Measurements from ENCODE around the gene SPATA13.

SPATA13 gene

DNA sequence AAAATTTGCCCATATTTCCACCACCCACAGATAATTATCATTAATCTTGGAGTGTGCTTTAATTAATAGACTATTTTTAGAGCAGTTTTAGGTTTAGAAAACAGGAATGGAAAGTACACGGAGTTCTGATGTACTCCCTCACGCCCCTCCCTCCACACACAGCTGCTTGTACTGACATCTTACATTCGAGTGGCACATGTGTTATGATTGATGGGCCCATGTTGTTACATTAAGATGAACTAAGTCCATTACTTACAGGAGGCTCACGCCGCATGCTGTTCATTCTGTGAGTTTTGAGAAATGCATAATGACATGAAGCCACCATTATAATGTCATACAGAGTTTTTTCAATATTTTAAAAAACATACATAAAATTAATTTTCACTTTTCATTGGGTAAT lies 1.2 kb upstream of the SPATA13 start:
- Histone ChIP-seq H3K79me2 (ENCODE audit: insufficient read depth, low read length) (no peaks in the 10 kb centered on the region), H3K4me2 (ENCODE audit: low read depth, low read length, poor library complexity, severe bottlenecking) (no peak overlapping the region), H3K27ac (ENCODE audit: low read depth, low read length) (no peak overlapping the region), H3K27me3 (ENCODE audit: low read length) (no peaks in the 10 kb centered on the region), H3F3A (ENCODE audit: insufficient read depth) (no peaks in the 10 kb centered on the region), H3K4me3 (ENCODE audit: insufficient read depth, low read length, poor library complexity, severe bottlenecking) (no peak overlapping the region), H2AFZ (ENCODE audit: low read depth, low read length, severe bottlenecking) (no peak overlapping the region), H3K9me2 (replicated peaks; ENCODE audit: insufficient read depth, low read length) (no peaks in the 10 kb centered on the region), H3K36me3 (ENCODE audit: low read length) (no peaks in the 10 kb centered on the region), H3K9ac (ENCODE audit: low read length) (no peak overlapping the region), H3K9me3 (ENCODE audit: insufficient read depth, low read length) (no peaks in the 10 kb centered on the region), H4K20me1 (ENCODE audit: low read depth, low read length) (no peaks in the 10 kb centered on the region)
- no peak for TF ChIP-seq EZH2phosphoT487 (conservative IDR thresholded peaks at IDR 0.05; ENCODE audit: low read length)
- TF ChIP-seq, protein P1, sequence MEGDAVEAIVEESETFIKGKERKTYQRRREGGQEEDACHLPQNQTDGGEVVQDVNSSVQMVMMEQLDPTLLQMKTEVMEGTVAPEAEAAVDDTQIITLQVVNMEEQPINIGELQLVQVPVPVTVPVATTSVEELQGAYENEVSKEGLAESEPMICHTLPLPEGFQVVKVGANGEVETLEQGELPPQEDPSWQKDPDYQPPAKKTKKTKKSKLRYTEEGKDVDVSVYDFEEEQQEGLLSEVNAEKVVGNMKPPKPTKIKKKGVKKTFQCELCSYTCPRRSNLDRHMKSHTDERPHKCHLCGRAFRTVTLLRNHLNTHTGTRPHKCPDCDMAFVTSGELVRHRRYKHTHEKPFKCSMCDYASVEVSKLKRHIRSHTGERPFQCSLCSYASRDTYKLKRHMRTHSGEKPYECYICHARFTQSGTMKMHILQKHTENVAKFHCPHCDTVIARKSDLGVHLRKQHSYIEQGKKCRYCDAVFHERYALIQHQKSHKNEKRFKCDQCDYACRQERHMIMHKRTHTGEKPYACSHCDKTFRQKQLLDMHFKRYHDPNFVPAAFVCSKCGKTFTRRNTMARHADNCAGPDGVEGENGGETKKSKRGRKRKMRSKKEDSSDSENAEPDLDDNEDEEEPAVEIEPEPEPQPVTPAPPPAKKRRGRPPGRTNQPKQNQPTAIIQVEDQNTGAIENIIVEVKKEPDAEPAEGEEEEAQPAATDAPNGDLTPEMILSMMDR (IDR thresholded peaks at IDR 0.05; ENCODE audit: insufficient read depth, low read length, poor library complexity, severe bottlenecking): no peak

GRCh38 chr13:24161010-24161775 lies 673 bp downstream of the SPATA13 start:
- H3K9me3 ChIP-seq (ENCODE audit: insufficient read depth, low read length): no peaks in the 10 kb centered on the region
- no peak overlapping the region for H3K27ac ChIP-seq (ENCODE audit: low read depth, low read length)
- no peak overlapping the region for H3K9ac ChIP-seq (ENCODE audit: low read length)
- TF ChIP-seq EZH2phosphoT487 (conservative IDR thresholded peaks at IDR 0.05; ENCODE audit: low read length): no peak
- no peaks in the 10 kb centered on the region for H3K79me2 ChIP-seq (ENCODE audit: insufficient read depth, low read length)
- H3K36me3 ChIP-seq (ENCODE audit: low read length): no peaks in the 10 kb centered on the region
- H3K4me2 ChIP-seq (ENCODE audit: low read depth, low read length, poor library complexity, severe bottlenecking): no peak overlapping the region
- no peak overlapping the region for H3K4me3 ChIP-seq (ENCODE audit: insufficient read depth, low read length, poor library complexity, severe bottlenecking)
- H4K20me1 ChIP-seq (ENCODE audit: low read depth, low read length): no peaks in the 10 kb centered on the region
- H3K9me2 ChIP-seq (replicated peaks; ENCODE audit: insufficient read depth, low read length): no peaks in the 10 kb centered on the region
- no peaks in the 10 kb centered on the region for H3K27me3 ChIP-seq (ENCODE audit: low read length)
- no peaks in the 10 kb centered on the region for H3F3A ChIP-seq (ENCODE audit: insufficient read depth)
- H2AFZ ChIP-seq (ENCODE audit: low read depth, low read length, severe bottlenecking): no peak overlapping the region

GRCh38 chr13:24161980-24162525 lies 1.5 kb downstream of the SPATA13 start:
- Histone ChIP-seq H3K4me2 (ENCODE audit: low read depth, low read length, poor library complexity, severe bottlenecking) (no peak overlapping the region), H3K27ac (ENCODE audit: low read depth, low read length) (no peak overlapping the region), H3K9me2 (replicated peaks; ENCODE audit: insufficient read depth, low read length) (no peaks in the 10 kb centered on the region), H3K9me3 (ENCODE audit: insufficient read depth, low read length) (no peaks in the 10 kb centered on the region), H4K20me1 (ENCODE audit: low read depth, low read length) (no peaks in the 10 kb centered on the region), H3K36me3 (ENCODE audit: low read length) (no peaks in the 10 kb centered on the region), H2AFZ (ENCODE audit: low read depth, low read length, severe bottlenecking) (no peak overlapping the region), H3K27me3 (ENCODE audit: low read length) (no peaks in the 10 kb centered on the region), H3K4me3 (ENCODE audit: insufficient read depth, low read length, poor library complexity, severe bottlenecking) (no peak overlapping the region), H3F3A (ENCODE audit: insufficient read depth) (no peaks in the 10 kb centered on the region), H3K79me2 (ENCODE audit: insufficient read depth, low read length) (no peaks in the 10 kb centered on the region), H3K9ac (ENCODE audit: low read length) (no peak overlapping the region)
- TF ChIP-seq, protein P1 (IDR thresholded peaks at IDR 0.05; ENCODE audit: insufficient read depth, low read length, poor library complexity, severe bottlenecking): no peak
- no peak for TF ChIP-seq EZH2phosphoT487 (conservative IDR thresholded peaks at IDR 0.05; ENCODE audit: low read length)

GRCh38 chr13:24162604-24163003 lies 2.1 kb downstream of the SPATA13 start:
- Histone ChIP-seq H2AFZ (ENCODE audit: low read depth, low read length, severe bottlenecking) (no peak overlapping the region), H3K27me3 (ENCODE audit: low read length) (no peaks in the 10 kb centered on the region), H3K9ac (ENCODE audit: low read length) (no peak overlapping the region), H4K20me1 (ENCODE audit: low read depth, low read length) (no peaks in the 10 kb centered on the region), H3K79me2 (ENCODE audit: insufficient read depth, low read length) (no peaks in the 10 kb centered on the region), H3K27ac (ENCODE audit: low read depth, low read length) (no peak overlapping the region), H3F3A (ENCODE audit: insufficient read depth) (no peaks in the 10 kb centered on the region), H3K9me2 (replicated peaks; ENCODE audit: insufficient read depth, low read length) (no peaks in the 10 kb centered on the region), H3K36me3 (ENCODE audit: low read length) (no peaks in the 10 kb centered on the region), H3K9me3 (ENCODE audit: insufficient read depth, low read length) (no peaks in the 10 kb centered on the region), H3K4me2 (ENCODE audit: low read depth, low read length, poor library complexity, severe bottlenecking) (no peak overlapping the region), H3K4me3 (ENCODE audit: insufficient read depth, low read length, poor library complexity, severe bottlenecking) (no peak overlapping the region)
- TF ChIP-seq, protein P1 (IDR thresholded peaks at IDR 0.05; ENCODE audit: insufficient read depth, low read length, poor library complexity, severe bottlenecking): no peak
- TF ChIP-seq EZH2phosphoT487 (conservative IDR thresholded peaks at IDR 0.05; ENCODE audit: low read length): no peak
